Common myeloid progenitor, CD34-positive (primary cell): Measurements from ENCODE around the gene HABP2. TPM values are rescaled to one million over a fixed set of nuclear protein-coding genes. Genes with fewer than 3 reads are reported as not detected.

Experiments used
- CTCF ChIA-PET: fragments of 350-600 bp; sonication (Branson Sonifier 250); formaldehyde crosslinking; loops from one replicate; lab custom pipeline; 2021; ENCODE audit warnings: antibody characterized with exemption; lab: Charles Lee
- POLR2A ChIA-PET: fragments of 350-600 bp; sonication (Branson Sonifier 250); formaldehyde crosslinking; loops from one replicate; lab custom pipeline; 2021; ENCODE audit warnings: antibody characterized with exemption; lab: Charles Lee
- DNase-seq, 3 donors: peaks; one replicate each; pipeline versions ENCODE4 v3.0.0 to v3.0.0-alpha.2; 2013
- H3K27ac ChIP-seq, 2 experiments: 1 replicate in 1 of 2; 2 replicates in 1 of 2; pipeline ENCODE4 v1.7.0; 2013; ENCODE audit warnings: inconsistent platforms in 2 of 2, low read length in 2 of 2, mild to moderate bottlenecking in 2 of 2, low read depth in 1 of 2, moderate library complexity in 1 of 2; ENCODE audit not compliant: severe bottlenecking in 2 of 2, insufficient read depth in 1 of 2, poor library complexity in 1 of 2
- H3K27me3 ChIP-seq, 5 experiments: replicated peaks in 2 of 5; 1 replicate in 3 of 5; 2 replicates in 2 of 5; pipeline versions ENCODE4 v1.6.1 to v1.7.0; 2013; ENCODE audit warnings: low read length in 4 of 5, mild to moderate bottlenecking in 2 of 5, moderate library complexity in 2 of 5, inconsistent platforms in 1 of 5; ENCODE audit not compliant: insufficient read depth in 5 of 5, control insufficient read depth in 4 of 5
- H3K36me3 ChIP-seq, 4 experiments: 1 replicate in 2 of 4; 2 replicates in 2 of 4; pipeline versions ENCODE4 v1.6.1 to v1.7.0; 2013; ENCODE audit warnings: low read length in 3 of 4, control low read depth in 1 of 4, mild to moderate bottlenecking in 1 of 4; ENCODE audit not compliant: control insufficient read depth in 4 of 4, insufficient read depth in 4 of 4
- H3K4me1 ChIP-seq, 4 experiments: 1 replicate in 3 of 4; 2 replicates in 1 of 4; pipeline versions ENCODE4 v1.6.1 to v1.7.1; 2013; ENCODE audit warnings: low read length in 3 of 4, mild to moderate bottlenecking in 3 of 4, control low read depth in 1 of 4, inconsistent platforms in 1 of 4, moderate library complexity in 1 of 4; ENCODE audit not compliant: control insufficient read depth in 4 of 4, insufficient read depth in 4 of 4; ENCODE audit errors: control extremely low read depth in 1 of 4
- H3K4me3 ChIP-seq, 7 experiments: 1 replicate in 4 of 7; 2 replicates in 3 of 7; pipeline versions ENCODE4 v1.5.1 to v1.7.0; 2013; ENCODE audit warnings: mild to moderate bottlenecking in 7 of 7, low read length in 6 of 7, moderate library complexity in 6 of 7, inconsistent platforms in 2 of 7, low read depth in 2 of 7, control low read depth in 1 of 7; ENCODE audit not compliant: insufficient read depth in 4 of 7, control insufficient read depth in 1 of 7; ENCODE audit errors: extremely low read depth in 1 of 7
- H3K9me3 ChIP-seq, 5 experiments: 1 replicate in 4 of 5; 2 replicates in 1 of 5; pipeline versions ENCODE4 v1.6.1 to v1.7.1; 2013; ENCODE audit warnings: low read length in 4 of 5, mild to moderate bottlenecking in 2 of 5, inconsistent platforms in 1 of 5, low read depth in 1 of 5, moderate library complexity in 1 of 5; ENCODE audit not compliant: control insufficient read depth in 4 of 5, insufficient read depth in 2 of 5; ENCODE audit errors: control extremely low read depth in 1 of 5
- WGBS: methylation state at CpG from one replicate; pipeline ENCODE4 v1.1.5; 2013; ENCODE audit not compliant: insufficient coverage; 5-methylcytosine and 5-hydroxymethylcytosine counted together
- polyA plus RNA-seq: library from polyadenylated mRNA; unstranded; fragments of 120-200 nt; gene quantifications from one replicate; pipeline ENCODE4 v1.2.1, GENCODE V29; 2013

HABP2 gene
- polyA plus RNA-seq: 0.03 TPM

DNA sequence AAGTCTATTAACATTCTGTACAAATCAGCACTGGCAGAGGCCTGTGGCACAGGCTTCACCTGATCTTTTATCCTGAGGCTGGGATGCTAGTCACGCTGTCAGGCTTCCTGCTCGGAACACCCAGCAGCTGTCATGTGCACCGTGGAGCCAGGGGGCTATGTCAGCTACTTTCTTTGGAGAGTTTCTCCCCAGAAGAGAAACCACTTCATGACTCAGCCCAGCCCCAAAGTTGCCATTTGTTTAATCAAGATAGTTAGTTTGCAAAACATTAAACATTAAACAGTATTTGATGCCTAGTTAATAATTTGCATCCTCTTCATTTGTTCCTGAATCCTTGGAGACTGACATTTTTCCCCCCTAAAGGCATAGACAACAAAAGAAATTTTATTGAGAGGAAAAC, at the start of gene HABP2:
HABP2 (plus strand) TSS at position 353 of the 400 bp plus-strand sequence. CDS start 69 bp downstream, outside the sequence.
- H3K27me3 ChIP-seq: no peaks in the 10 kb centered on the region
- CTCF ChIA-PET: interaction anchor here (2.7 kb wide), 1 partner anchor 10 kb away, joined by 12 read pairs; no protein-coding TSS in a partner anchor
- no peak within 1 kb of the TSS for H3K27ac ChIP-seq
- no peaks in the 10 kb centered on the region for H3K36me3 ChIP-seq
- no peak within 1 kb of the TSS for H3K4me3 ChIP-seq
- no peak for DNase-seq
- POLR2A ChIA-PET: no interaction called here
- peaks cover 5 to 47% (median 19%) of the 10 kb centered on the region in 4 experiments for H3K4me1 ChIP-seq
- WGBS: 83% methylated on average over 3 of the region's 3 CpGs
- no peaks in the 10 kb centered on the region for H3K9me3 ChIP-seq

DNA sequence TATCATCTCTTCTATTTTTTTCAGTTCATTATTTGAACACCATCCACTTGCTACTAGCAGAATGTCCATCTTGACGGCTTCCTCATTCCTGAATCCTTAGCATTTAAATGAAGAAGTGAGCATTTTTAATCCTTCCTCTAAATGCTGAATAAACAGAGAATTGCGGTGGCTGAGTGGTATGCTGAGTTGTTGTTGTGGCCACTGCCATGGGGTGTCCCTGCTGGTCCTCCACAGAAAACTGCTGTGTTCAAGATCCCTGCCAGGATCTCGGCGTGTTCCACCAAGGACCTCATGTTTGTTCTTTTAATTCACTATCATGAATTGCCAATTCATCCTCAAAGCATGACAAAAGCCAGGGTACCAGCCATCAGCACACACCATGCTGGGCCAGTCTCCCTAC, 48.9 kb upstream of the HABP2 start:
- WGBS: 100% methylated on average over 2 of the region's 4 CpGs
- Histone ChIP-seq H3K27me3 (peaks cover 0 to 3% (median 0%) of the 10 kb centered on the region in 5 experiments), H3K4me1 (peaks cover 0 to 2% (median 0%) of the 10 kb centered on the region in 4 experiments), H3K9me3 (peaks cover 0 to 4% (median 0%) of the 10 kb centered on the region in 5 experiments), H3K27ac (no peak overlapping the region), H3K4me3 (no peak overlapping the region), H3K36me3 (no peaks in the 10 kb centered on the region)
- ChIA-PET POLR2A (no interaction called here), CTCF (interaction anchor here (1.0 kb wide), 2 partner anchors 11 to 21 kb away, joined by 3 to 4 read pairs; no protein-coding TSS in a partner anchor)
- DNase-seq: no peak

DNA sequence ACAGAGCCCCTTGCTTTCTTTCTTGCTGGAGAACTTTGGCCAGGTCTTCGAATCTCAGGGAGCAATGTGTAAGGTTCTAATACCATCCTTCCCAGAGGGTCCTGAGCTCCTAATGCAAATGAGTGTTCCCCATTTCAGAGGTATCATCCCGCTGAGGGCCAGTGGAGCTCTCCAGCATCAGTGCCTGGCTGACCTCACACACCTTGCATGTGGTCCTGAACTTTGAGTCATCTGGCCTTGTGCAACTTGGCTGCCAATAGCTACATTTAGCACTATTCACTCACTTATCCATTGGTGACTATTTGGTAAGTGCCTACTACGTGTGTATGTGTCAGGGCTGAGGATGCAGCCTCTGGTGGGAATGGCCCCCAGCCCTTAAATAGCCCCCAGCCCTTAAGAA, 48.4 kb upstream of the HABP2 start:
- WGBS: 100% methylated on average over 1 of the region's 3 CpGs
- CTCF ChIA-PET: interaction anchor here (0.7 to 1.0 kb wide), 3 partner anchors 12 to 21 kb away, joined by 3 to 4 read pairs (median 4); no protein-coding TSS in a partner anchor

DNA sequence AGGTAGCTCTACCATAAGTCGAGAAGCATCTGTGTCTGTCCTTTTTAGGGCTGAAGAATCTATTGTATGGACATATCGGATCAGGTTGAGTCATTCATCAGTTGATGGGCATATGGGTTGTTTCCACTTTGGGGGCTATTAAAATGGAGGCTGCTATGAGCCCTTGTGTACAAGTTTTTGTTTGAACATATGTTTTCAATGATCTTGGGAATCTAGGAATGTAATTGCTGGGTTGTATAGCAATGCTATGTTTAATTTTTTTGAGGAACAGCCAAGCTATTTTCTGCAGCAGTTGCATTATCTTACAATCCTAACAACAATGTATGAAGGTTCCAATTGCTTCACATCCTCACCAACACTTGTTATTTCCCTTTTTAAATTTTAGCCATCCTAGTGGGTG, 46.4 kb upstream of the HABP2 start:
- Histone ChIP-seq H3K4me3 (no peak overlapping the region), H3K4me1 (no peaks in the 10 kb centered on the region), H3K27ac (no peak overlapping the region), H3K9me3 (peaks cover 0 to 11% (median 0%) of the 10 kb centered on the region in 5 experiments), H3K27me3 (peaks cover 0 to 3% (median 0%) of the 10 kb centered on the region in 5 experiments), H3K36me3 (no peaks in the 10 kb centered on the region)
- 94% methylated on average over 2 of the region's 2 CpGs for WGBS
- ChIA-PET POLR2A (no interaction called here), CTCF (interaction anchor here (0.8 kb wide), 1 partner anchor 10 kb away, joined by 3 read pairs; no protein-coding TSS in a partner anchor)
- no peak for DNase-seq

More for the DNA sequence above, 48.4 kb upstream of the HABP2 start:
- POLR2A ChIA-PET: no interaction called here
- no peak for DNase-seq
- peaks cover 0 to 4% (median 0%) of the 10 kb centered on the region in 5 experiments for H3K9me3 ChIP-seq
- no peak overlapping the region for H3K4me3 ChIP-seq
- peaks cover 0 to 3% (median 0%) of the 10 kb centered on the region in 5 experiments for H3K27me3 ChIP-seq
- H3K4me1 ChIP-seq: no peaks in the 10 kb centered on the region
- H3K36me3 ChIP-seq: no peaks in the 10 kb centered on the region
- no peak overlapping the region for H3K27ac ChIP-seq

DNA sequence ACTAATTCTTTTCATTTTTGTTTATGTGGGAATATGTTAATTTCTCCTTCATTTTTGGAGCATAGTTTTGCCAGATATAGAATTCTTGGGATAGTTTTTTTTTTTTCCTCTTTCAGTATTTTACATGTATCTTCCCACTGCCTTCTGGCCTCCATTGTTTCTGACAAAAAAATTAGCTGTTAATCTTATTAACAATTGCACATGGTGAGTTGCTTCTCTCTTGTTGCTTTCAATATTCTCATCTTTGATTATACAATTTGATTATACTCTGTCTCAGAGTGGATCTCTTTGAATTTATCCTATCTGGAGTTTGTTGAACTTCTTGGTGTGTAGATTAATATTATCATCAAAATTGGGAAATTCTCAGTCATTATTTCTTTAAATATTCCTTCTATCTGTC, 41.4 kb upstream of the HABP2 start:
- ChIA-PET CTCF (interaction anchor here (1.4 kb wide), 1 partner anchor 57 kb away, joined by 3 read pairs; no protein-coding TSS in a partner anchor), POLR2A (no interaction called here)
- no peak overlapping the region for H3K4me3 ChIP-seq
- H3K27me3 ChIP-seq: no peaks in the 10 kb centered on the region
- peaks cover 0 to 3% (median 0%) of the 10 kb centered on the region in 4 experiments for H3K4me1 ChIP-seq
- H3K27ac ChIP-seq: no peak overlapping the region
- peaks cover 0 to 20% (median 2%) of the 10 kb centered on the region in 5 experiments for H3K9me3 ChIP-seq
- no peaks in the 10 kb centered on the region for H3K36me3 ChIP-seq
- no peak for DNase-seq

DNA sequence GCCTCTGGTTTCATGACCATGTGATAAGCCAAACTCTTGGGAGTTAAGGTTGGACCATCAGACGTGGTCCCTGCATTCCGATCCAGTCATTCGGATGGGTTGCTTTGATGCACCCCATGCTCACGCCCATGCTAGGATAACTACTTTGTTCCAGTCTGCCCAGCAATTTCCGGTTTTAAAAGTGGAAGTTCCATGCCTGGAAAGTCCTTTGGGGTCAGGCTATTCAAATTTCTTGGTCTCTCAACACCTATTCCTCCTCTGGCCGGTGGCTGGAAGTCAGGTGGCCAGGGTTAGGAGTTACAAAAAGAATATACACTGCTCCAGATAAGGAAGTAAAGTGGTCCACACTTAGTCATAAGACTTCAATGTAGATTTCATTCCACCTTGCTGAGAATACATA, 37.7 kb upstream of the HABP2 start:
- peaks cover 0 to 8% (median 1%) of the 10 kb centered on the region in 4 experiments for H3K4me1 ChIP-seq
- no peak for DNase-seq
- no peak overlapping the region for H3K27ac ChIP-seq
- CTCF ChIA-PET: interaction anchor here (1.2 kb wide), 1 partner anchor 48 kb away, joined by 3 read pairs; no protein-coding TSS in a partner anchor
- no peaks in the 10 kb centered on the region for H3K27me3 ChIP-seq
- WGBS: 88% methylated on average over 5 of the region's 6 CpGs
- POLR2A ChIA-PET: no interaction called here
- H3K36me3 ChIP-seq: no peaks in the 10 kb centered on the region
- no peak overlapping the region for H3K4me3 ChIP-seq
- H3K9me3 ChIP-seq: peaks cover 0 to 13% (median 2%) of the 10 kb centered on the region in 5 experiments

DNA sequence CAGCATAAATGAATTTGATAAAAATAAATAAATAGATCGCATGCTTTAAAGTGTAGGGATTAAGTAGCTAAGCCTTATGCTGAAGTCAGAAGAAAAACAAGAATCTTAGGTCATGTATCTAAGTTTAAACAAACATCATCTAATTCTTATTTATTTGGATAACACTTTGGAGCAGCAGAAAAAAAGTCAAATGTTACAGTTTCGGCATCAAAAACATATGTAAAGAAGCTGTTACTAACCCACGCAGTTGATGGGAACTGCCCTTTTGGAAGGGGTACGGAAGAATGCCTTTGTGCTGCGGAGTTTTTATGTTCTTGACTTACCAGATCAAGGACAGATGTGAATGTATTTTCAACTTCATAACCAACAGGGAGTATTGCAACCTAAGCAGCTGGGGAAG, 37.3 kb upstream of the HABP2 start:
- no peaks in the 10 kb centered on the region for H3K36me3 ChIP-seq
- POLR2A ChIA-PET: no interaction called here
- H3K27me3 ChIP-seq: no peaks in the 10 kb centered on the region
- CTCF ChIA-PET: interaction anchor here (1.2 kb wide), 1 partner anchor 48 kb away, joined by 3 read pairs; no protein-coding TSS in a partner anchor
- peaks cover 0 to 12% (median 1%) of the 10 kb centered on the region in 4 experiments for H3K4me1 ChIP-seq
- H3K9me3 ChIP-seq: peaks cover 0 to 13% (median 2%) of the 10 kb centered on the region in 5 experiments
- no peak overlapping the region for H3K4me3 ChIP-seq
- no peak for DNase-seq
- no peak overlapping the region for H3K27ac ChIP-seq
- WGBS: 100% methylated on average over 4 of the region's 5 CpGs
